Transverse colon (tissue), 4 donors: Measurements from ENCODE around the gene PCDHB7. TPM values are rescaled to one million over a fixed set of nuclear protein-coding genes. Genes with fewer than 3 reads are reported as not detected.
"Not testable (repeated sequence)": the region's sequence is repeated elsewhere in the genome, so short reads cannot be mapped to it uniquely, and the experiment has no call there.

Experiments used
- DNase-seq: peaks from one replicate; pipeline ENCODE4 v3.0.0-alpha.2; 2019
- H3K27ac ChIP-seq, 4 donors: fragments of 200-600 bp; sonication (generic); 2 replicates each; pipeline ENCODE4 v1.5.1; 2016 to 2018; ENCODE audit warnings: inconsistent platforms in 4 of 4
- H3K27me3 ChIP-seq: fragments of 200-600 bp; sonication (generic); 2 replicates; pipeline ENCODE4 v1.5.1; 2017; ENCODE audit warnings: inconsistent platforms
- H3K36me3 ChIP-seq, 4 donors: fragments of 200-600 bp; sonication (generic); 2 replicates each; pipeline ENCODE4 v1.5.1; 2017 to 2019; ENCODE audit warnings: inconsistent platforms in 4 of 4
- H3K4me1 ChIP-seq, 4 donors: fragments of 200-600 bp; sonication (generic); 2 replicates each; pipeline ENCODE4 v1.5.1; 2017 to 2020; ENCODE audit warnings: inconsistent platforms in 4 of 4
- H3K4me3 ChIP-seq, 4 donors: fragments of 200-600 bp; sonication (generic); 1 replicate in 1 of 4; 2 replicates in 3 of 4; pipeline versions ENCODE4 v1.5.1 to v1.6.1; 2017 to 2019; ENCODE audit warnings: inconsistent platforms in 4 of 4
- H3K9me3 ChIP-seq, 2 donors: fragments of 200-600 bp; sonication (generic); 2 replicates each; pipeline ENCODE4 v1.5.1; 2017 to 2019; ENCODE audit warnings: inconsistent platforms in 2 of 2
- CTCF ChIP-seq, 5 experiments: fragments of 200-600 bp in 3 of 5; fragments of 450-650 bp in 2 of 5; sonication (generic) in 3 of 5; IDR thresholded peaks; 1 replicate in 2 of 5; 2 replicates in 3 of 5; pipeline ENCODE4 v1.5.1; 2016 to 2017; ENCODE audit warnings: antibody characterized with exemption in 5 of 5, inconsistent platforms in 3 of 5, mild to moderate bottlenecking in 2 of 5, moderate library complexity in 1 of 5
- EP300 ChIP-seq: sonication (generic); formaldehyde crosslinking; IDR thresholded peaks from one replicate; pipeline ENCODE4 v1.6.1; 2017; ENCODE audit warnings: antibody characterized with exemption, low read depth
- POLR2A ChIP-seq: fragments of 450-650 bp; IDR thresholded peaks from one replicate; pipeline ENCODE4 v1.6.1; 2016; ENCODE audit warnings: antibody characterized with exemption, mild to moderate bottlenecking, moderate library complexity
- POLR2AphosphoS5 ChIP-seq, 3 donors: sonication (generic); formaldehyde crosslinking; IDR thresholded peaks; one replicate each; pipeline ENCODE4 v1.6.1; 2016; ENCODE audit warnings: antibody characterized with exemption in 3 of 3
- WGBS, 2 donors: methylation state at CpG; one replicate each; pipeline ENCODE4 v1.1.5; 2018; ENCODE audit warnings: low coverage in 1 of 2; 5-methylcytosine and 5-hydroxymethylcytosine counted together
- in situ Hi-C, 4 donors: fragments of 200-750 bp; cut with MboI; loops; one replicate each; pipeline versions ENCODE4 v1.15.0 to v1.15.1; 2017; ENCODE audit warnings: low sequenced_read_pairs in 3 of 4, low pct_ligation_motif_present in 1 of 4, low pct_unique_long_range_greater_than_20kb in 1 of 4
- intact Hi-C: fragments of 100-400 bp; cut with DNase I; formaldehyde crosslinking; loops from one replicate; pipeline ENCODE4 v1.15.1; 2023; ENCODE audit warnings: low total_unique reads
- total RNA-seq, 4 donors: library from RNA; depleted of rRNA; stranded (reverse); fragments of >200 nt; gene quantifications; one replicate each; pipeline ENCODE4 v1.1.0, GENCODE V29; 2016

The PCDHB7 gene
- total RNA-seq, 4 donors from 2014 or later, result 0.37 to 1.6 (median 0.67) TPM

- in situ Hi-C loops (no loop called here), intact Hi-C loops (no loop called here)
- Histone ChIP-seq H3K4me1 (no peaks in the 10 kb centered on the region), H3K27ac (no peak within 1 kb of the TSS), H3K4me3 (no peak within 1 kb of the TSS), H3K9me3 (peaks cover 21 to 52% of the 10 kb centered on the region in 2 donors), H3K36me3 (no peaks in the 10 kb centered on the region), H3K27me3 (peaks cover 4% of the 10 kb centered on the region)
- 4 to 18% methylated on average over 5 to 9 of the region's 10 CpGs for WGBS, 2 donors
- TF ChIP-seq POLR2AphosphoS5 (IDR thresholded peaks at IDR 0.05), result no peak
- peak in 3 of 5 experiments; percentile 14 to 32 (median 31) for TF ChIP-seq CTCF (IDR thresholded peaks at IDR 0.05)
- DNase-seq, result no peak
Observed at GRCh38 chr5:141192110-141192725, 19.8 kb downstream of the PCDHB7 start, which contains the start of gene PCDHB10. TSS of gene PCDHB10 (plus strand) at chr5:141192353. CDS start at chr5:141192553, 200 bp downstream.

- intact Hi-C loops, H3K27me3 ChIP-seq, H3K4me1 ChIP-seq, DNase-seq, H3K36me3 ChIP-seq, H3K4me3 ChIP-seq, H3K27ac ChIP-seq, in situ Hi-C loops: not testable (repeated sequence)
- WGBS, 2 donors, result 79% methylated on average over 16 of the region's 37 CpGs; no CpG with 5 or more reads in 1 of the 2 donors
- H3K9me3 ChIP-seq, result peaks cover 33 to 53% of the 10 kb centered on the region in 2 donors
Observed at GRCh38 chr5:141194332-141194731, 21.9 kb downstream of the PCDHB7 start.

GRCh38 chr5:141196363-141196762 lies 23.9 kb downstream of the PCDHB7 start:
- WGBS, 2 donors, result 48 to 51% methylated on average over 3 of the region's 3 CpGs
- H3K27ac ChIP-seq, result no peak overlapping the region
- peaks cover 40 to 57% of the 10 kb centered on the region in 2 donors for H3K9me3 ChIP-seq
- DNase-seq, result no peak
- no peaks in the 10 kb centered on the region for H3K36me3 ChIP-seq
- in situ Hi-C loops, result no loop called here
- TF ChIP-seq EP300, result no peak
- TF ChIP-seq CTCF (IDR thresholded peaks at IDR 0.05), result no peak
- no peak for TF ChIP-seq POLR2A
- no peak for TF ChIP-seq POLR2AphosphoS5 (IDR thresholded peaks at IDR 0.05)
- no peak overlapping the region for H3K4me3 ChIP-seq
- intact Hi-C loops, result no loop called here
- H3K27me3 ChIP-seq, result no peaks in the 10 kb centered on the region
- H3K4me1 ChIP-seq, result no peaks in the 10 kb centered on the region

- WGBS, 2 donors, result 51 to 60% methylated on average over 16 to 21 of the region's 21 CpGs
- Histone ChIP-seq H3K4me3 (no peak within 1 kb of the TSS), H3K4me1 (no peaks in the 10 kb centered on the region), H3K27me3 (no peaks in the 10 kb centered on the region), H3K9me3 (peaks cover 41 to 61% of the 10 kb centered on the region in 2 donors), H3K27ac (no peak within 1 kb of the TSS), H3K36me3 (no peaks in the 10 kb centered on the region)
- in situ Hi-C loops (loop anchor here (25.0 kb wide), 2 partner anchors 188 to 363 kb away; partner anchors contain the start of genes PCDHGA7 (in 1 of the 4), PCDHGA8 (in 1 of the 4), PCDHGB4 (in 1 of the 4) and PCDHGB5 (in 1 of the 4)), intact Hi-C loops (no loop called here)
- TF ChIP-seq POLR2A, result no peak
- TF ChIP-seq CTCF (IDR thresholded peaks at IDR 0.05), result peak in 1 of 5 experiments; percentile 6
- DNase-seq, result no peak
Observed at GRCh38 chr5:141199359-141200235, 27.2 kb downstream of the PCDHB7 start, which contains the start of gene PCDHB11. TSS of gene PCDHB11 (plus strand) at chr5:141199627. CDS start at chr5:141199775, 148 bp downstream.

GRCh38 chr5:141201126-141201525 lies 28.7 kb downstream of the PCDHB7 start:
- H3K9me3 ChIP-seq, result peaks cover 34 to 48% of the 10 kb centered on the region in 2 donors
- H3K27me3 ChIP-seq, H3K4me1 ChIP-seq, H3K4me3 ChIP-seq, intact Hi-C loops, H3K36me3 ChIP-seq, H3K27ac ChIP-seq, DNase-seq: not testable (repeated sequence)
- 71% methylated on average over 17 of the region's 38 CpGs; no CpG with 5 or more reads in 1 of the 2 donors for WGBS, 2 donors
- in situ Hi-C loops, result loop anchor here (25.0 kb wide), 2 partner anchors 186 to 361 kb away; partner anchors contain the start of genes PCDHGA7 (in 1 of the 4), PCDHGA8 (in 1 of the 4), PCDHGB4 (in 1 of the 4) and PCDHGB5 (in 1 of the 4)

GRCh38 chr5:141201646-141202045 lies 29.2 kb downstream of the PCDHB7 start:
- in situ Hi-C loops, result loop anchor here (25.0 kb wide), 2 partner anchors 186 to 361 kb away; partner anchors contain the start of genes PCDHGA7 (in 1 of the 4), PCDHGA8 (in 1 of the 4), PCDHGB4 (in 1 of the 4) and PCDHGB5 (in 1 of the 4)

More at GRCh38 chr5:141201646-141202045, 29.2 kb downstream of the PCDHB7 start:
- H3K27me3 ChIP-seq, H3K27ac ChIP-seq, H3K36me3 ChIP-seq, H3K4me1 ChIP-seq, H3K4me3 ChIP-seq, intact Hi-C loops, DNase-seq: not testable (repeated sequence)
- peaks cover 29 to 43% of the 10 kb centered on the region in 2 donors for H3K9me3 ChIP-seq
- 67% methylated on average over 16 of the region's 35 CpGs; no CpG with 5 or more reads in 1 of the 2 donors for WGBS, 2 donors
